C4-2B (cell line): Measurements from ENCODE around the gene SGSM2.

Experiments
- ZFX ChIP-seq: fragments of 450-650 bp; IDR thresholded peaks from 2 replicates; pipeline ENCODE4 v1.6.1; 2017
- TF ChIP-seq, protein P1 (sequence below): fragments of 450-650 bp; conservative IDR thresholded peaks from 2 replicates; pipeline ENCODE4 v1.5.1; 2017; ENCODE audit warnings: mild to moderate bottlenecking

DNA sequence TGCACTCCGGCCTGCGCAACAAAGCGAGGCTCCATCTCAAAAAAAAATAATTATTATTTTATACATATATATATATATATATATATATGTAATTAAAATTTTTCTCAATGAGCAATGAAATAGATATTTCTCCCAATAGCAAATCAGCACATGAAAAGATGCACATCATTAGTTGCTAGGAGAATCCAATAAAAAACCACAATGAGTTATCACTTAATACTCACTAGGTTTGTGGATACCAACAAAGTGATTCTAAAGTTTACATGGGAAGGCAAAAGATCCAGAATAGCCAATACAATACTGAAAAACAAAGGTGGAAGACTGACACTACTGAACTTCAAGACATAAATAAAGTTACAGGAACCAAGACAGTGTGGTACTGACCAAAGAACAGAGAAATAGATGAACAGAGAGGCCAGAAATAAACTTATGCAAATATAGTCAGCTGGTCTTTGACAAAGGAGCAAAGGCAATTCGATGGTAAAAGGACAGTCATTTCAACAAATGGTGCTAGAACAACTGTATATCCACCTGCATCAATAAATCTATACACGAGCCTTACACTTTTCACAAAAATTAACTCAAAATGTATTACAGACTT lies 47.3 kb upstream of the SGSM2 start:
- TF ChIP-seq, protein P1, sequence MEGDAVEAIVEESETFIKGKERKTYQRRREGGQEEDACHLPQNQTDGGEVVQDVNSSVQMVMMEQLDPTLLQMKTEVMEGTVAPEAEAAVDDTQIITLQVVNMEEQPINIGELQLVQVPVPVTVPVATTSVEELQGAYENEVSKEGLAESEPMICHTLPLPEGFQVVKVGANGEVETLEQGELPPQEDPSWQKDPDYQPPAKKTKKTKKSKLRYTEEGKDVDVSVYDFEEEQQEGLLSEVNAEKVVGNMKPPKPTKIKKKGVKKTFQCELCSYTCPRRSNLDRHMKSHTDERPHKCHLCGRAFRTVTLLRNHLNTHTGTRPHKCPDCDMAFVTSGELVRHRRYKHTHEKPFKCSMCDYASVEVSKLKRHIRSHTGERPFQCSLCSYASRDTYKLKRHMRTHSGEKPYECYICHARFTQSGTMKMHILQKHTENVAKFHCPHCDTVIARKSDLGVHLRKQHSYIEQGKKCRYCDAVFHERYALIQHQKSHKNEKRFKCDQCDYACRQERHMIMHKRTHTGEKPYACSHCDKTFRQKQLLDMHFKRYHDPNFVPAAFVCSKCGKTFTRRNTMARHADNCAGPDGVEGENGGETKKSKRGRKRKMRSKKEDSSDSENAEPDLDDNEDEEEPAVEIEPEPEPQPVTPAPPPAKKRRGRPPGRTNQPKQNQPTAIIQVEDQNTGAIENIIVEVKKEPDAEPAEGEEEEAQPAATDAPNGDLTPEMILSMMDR, result no peak
- no peak for TF ChIP-seq ZFX
